ENCODE data around the gene GATAD2A. TPM values are rescaled to one million over a fixed set of nuclear protein-coding genes. Genes with fewer than 3 reads are reported as not detected.
"Not testable (repeated sequence)": the region's sequence is repeated elsewhere in the genome, so short reads cannot be mapped to it uniquely, and the experiment has no call there.

Gene GATAD2A
- total RNA-seq, 2 donors from 2014 or later, result 27.7 to 32.9 TPM

GRCh38 chr19:19451429-19452242, 46.2 kb downstream of the GATAD2A start:
- TF ChIP-seq CTCF (IDR thresholded peaks at IDR 0.05), result no peak
- H3K4me1 ChIP-seq, result peaks cover 0 to 60% of the 10 kb centered on the region in 2 donors
- no peak overlapping the region for H3K27ac ChIP-seq

GRCh38 chr19:19452243-19453124, 47.0 kb downstream of the GATAD2A start:
- H3K4me1 ChIP-seq, result peaks cover 0 to 52% of the 10 kb centered on the region in 2 donors
- H3K9me3 ChIP-seq, result no peaks in the 10 kb centered on the region
- no peak overlapping the region for H3K4me3 ChIP-seq
- no peak for TF ChIP-seq CTCF (IDR thresholded peaks at IDR 0.05)
- no peak overlapping the region for H3K27ac ChIP-seq
- no peaks in the 10 kb centered on the region for H3K27me3 ChIP-seq
- H3K36me3 ChIP-seq, result peaks cover 4% of the 10 kb centered on the region
- no peak for DNase-seq (ENCODE audit: low spot score)

More at GRCh38 chr19:19451429-19452242, 46.2 kb downstream of the GATAD2A start:
- Histone ChIP-seq H3K9me3 (no peaks in the 10 kb centered on the region), H3K4me3 (no peak overlapping the region), H3K27me3 (no peaks in the 10 kb centered on the region), H3K36me3 (no peaks in the 10 kb centered on the region)
- DNase-seq (ENCODE audit: low spot score), result no peak

- H3K36me3 ChIP-seq, result peaks cover 4% of the 10 kb centered on the region
- H3K9me3 ChIP-seq, result no peaks in the 10 kb centered on the region
- no peak overlapping the region for H3K4me3 ChIP-seq
- TF ChIP-seq CTCF (IDR thresholded peaks at IDR 0.05), result no peak
- H3K27me3 ChIP-seq, result no peaks in the 10 kb centered on the region
- no peak overlapping the region for H3K27ac ChIP-seq
- H3K4me1 ChIP-seq, result peaks cover 0 to 52% of the 10 kb centered on the region in 2 donors
- DNase-seq (ENCODE audit: low spot score), result no peak
Observed at GRCh38 chr19:19453125-19453454, 47.6 kb downstream of the GATAD2A start.

GRCh38 chr19:19455166-19455919, 49.9 kb downstream of the GATAD2A start:
- not testable (repeated sequence) for H3K27me3 ChIP-seq; H3K4me3 ChIP-seq; H3K27ac ChIP-seq; H3K36me3 ChIP-seq; H3K9me3 ChIP-seq; DNase-seq (ENCODE audit: low spot score)
- H3K4me1 ChIP-seq, result peaks cover 0 to 54% of the 10 kb centered on the region in 2 donors

- Histone ChIP-seq H3K36me3 (peaks cover 4% of the 10 kb centered on the region), H3K27ac (no peak overlapping the region), H3K4me3 (no peak overlapping the region), H3K27me3 (no peaks in the 10 kb centered on the region), H3K4me1 (peaks cover 0 to 55% of the 10 kb centered on the region in 2 donors), H3K9me3 (no peaks in the 10 kb centered on the region)
- no peak for DNase-seq (ENCODE audit: low spot score)
- no peak for TF ChIP-seq CTCF (IDR thresholded peaks at IDR 0.05)
Observed at GRCh38 chr19:19457671-19458070, 52.2 kb downstream of the GATAD2A start.
